Measurements from ENCODE around the gene ERLIN1.

ERLIN1 gene

GRCh38 chr10:100173035-100173434 lies 12.8 kb downstream of the ERLIN1 start:
- WGBS (ENCODE audit: insufficient coverage, insufficient read length): no CpG with 5 or more reads among the region's 6 CpGs
- no peak for DNase-seq (ENCODE audit: low read depth, low spot score)

DNA sequence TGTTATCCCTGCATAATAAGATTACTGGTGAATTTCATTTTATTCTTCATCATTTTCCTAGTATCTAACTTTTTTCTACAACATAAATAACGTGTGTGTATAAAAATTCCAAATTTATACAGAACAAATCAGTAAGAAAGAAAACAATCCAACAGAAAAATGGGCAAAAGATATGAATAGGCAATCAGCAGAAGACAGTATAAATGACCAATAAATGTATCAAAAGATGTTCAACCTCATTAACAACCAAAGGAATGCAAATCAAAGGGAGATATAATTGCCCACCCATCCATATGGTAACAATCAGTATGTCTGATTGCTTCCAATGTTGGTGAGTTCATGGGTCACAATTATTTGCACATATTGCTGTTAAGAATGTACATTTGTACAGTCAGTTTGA lies 13.5 kb downstream of the ERLIN1 start:
- WGBS (ENCODE audit: insufficient coverage, insufficient read length): no CpG with 5 or more reads among the region's 1 CpG
- H3K27me3 ChIP-seq (ENCODE audit: control insufficient read depth, insufficient read depth, low read length): no peaks in the 10 kb centered on the region
- no peaks in the 10 kb centered on the region for H3K9me3 ChIP-seq (ENCODE audit: control insufficient read depth, insufficient read depth, low read length)
- H3K27ac ChIP-seq (ENCODE audit: low read length): no peak overlapping the region
- DNase-seq (ENCODE audit: low read depth, low spot score): no peak
- peaks cover 4% of the 10 kb centered on the region; the same call in 1 of the 2 replicates for H3K36me3 ChIP-seq (ENCODE audit: control insufficient read depth, insufficient read depth, low read length)
- H3K4me1 ChIP-seq (ENCODE audit: control insufficient read depth, insufficient read depth, low read length): no peaks in the 10 kb centered on the region
- no peak overlapping the region for H3K4me3 ChIP-seq (ENCODE audit: low read length)

More at GRCh38 chr10:100173035-100173434, 12.8 kb downstream of the ERLIN1 start:
- Histone ChIP-seq H3K9me3 (ENCODE audit: control insufficient read depth, insufficient read depth, low read length) (no peaks in the 10 kb centered on the region), H3K4me1 (ENCODE audit: control insufficient read depth, insufficient read depth, low read length) (no peaks in the 10 kb centered on the region), H3K27ac (ENCODE audit: low read length) (no peak overlapping the region), H3K36me3 (ENCODE audit: control insufficient read depth, insufficient read depth, low read length) (peaks cover 4% of the 10 kb centered on the region; the same call in 1 of the 2 replicates), H3K4me3 (ENCODE audit: low read length) (no peak overlapping the region), H3K27me3 (ENCODE audit: control insufficient read depth, insufficient read depth, low read length) (no peaks in the 10 kb centered on the region)

GRCh38 chr10:100168313-100168643 lies 17.6 kb downstream of the ERLIN1 start:
- Histone ChIP-seq H3K4me3 (ENCODE audit: low read length) (no peak overlapping the region), H3K36me3 (ENCODE audit: control insufficient read depth, insufficient read depth, low read length) (no peaks in the 10 kb centered on the region; the same call in 1 of the 2 replicates), H3K9me3 (ENCODE audit: control insufficient read depth, insufficient read depth, low read length) (no peaks in the 10 kb centered on the region), H3K27me3 (ENCODE audit: control insufficient read depth, insufficient read depth, low read length) (no peaks in the 10 kb centered on the region), H3K27ac (ENCODE audit: low read length) (no peak overlapping the region), H3K4me1 (ENCODE audit: control insufficient read depth, insufficient read depth, low read length) (no peaks in the 10 kb centered on the region)
- DNase-seq (ENCODE audit: low read depth, low spot score): no peak
- WGBS (ENCODE audit: insufficient coverage, insufficient read length): no CpG with 5 or more reads among the region's 1 CpG

DNA sequence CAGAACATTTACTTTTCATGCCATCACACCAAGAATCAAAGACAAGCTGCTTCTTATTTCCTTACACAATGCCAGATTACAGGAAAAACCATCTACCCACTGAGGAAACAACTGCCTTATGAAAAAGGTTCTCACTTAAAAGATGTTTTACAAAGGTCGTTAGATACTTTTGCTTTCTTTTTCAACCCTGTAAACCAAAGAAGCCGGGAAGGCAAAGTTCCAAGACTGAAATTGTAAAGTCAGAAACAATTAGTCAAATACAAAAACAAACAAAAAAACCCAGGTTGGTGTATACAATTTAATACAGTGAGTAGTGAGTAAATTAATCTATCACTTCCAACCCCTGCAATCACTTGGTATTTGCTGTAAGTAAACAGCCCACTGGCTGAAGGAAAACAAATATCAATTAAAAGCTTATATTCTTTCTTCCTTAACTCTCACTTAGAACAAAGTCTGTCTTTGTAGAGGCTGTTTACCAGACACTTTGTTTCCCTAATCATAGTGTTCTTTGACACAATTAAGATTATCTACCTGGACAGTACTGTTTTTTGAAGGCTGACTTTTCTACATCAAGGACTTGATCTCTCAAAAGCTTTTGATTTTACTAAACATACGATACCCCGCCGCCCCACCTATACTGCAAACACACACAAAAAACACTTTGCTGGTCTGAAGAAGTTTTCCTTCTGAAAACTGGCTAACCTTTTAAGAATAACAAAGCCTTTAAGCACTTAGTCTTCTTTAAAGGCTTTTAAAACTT lies 18.1 kb downstream of the ERLIN1 start:
- no CpG with 5 or more reads among the region's 5 CpGs for WGBS (ENCODE audit: insufficient coverage, insufficient read length)
- H3K4me1 ChIP-seq (ENCODE audit: control insufficient read depth, insufficient read depth, low read length): no peaks in the 10 kb centered on the region
- no peaks in the 10 kb centered on the region for H3K27me3 ChIP-seq (ENCODE audit: control insufficient read depth, insufficient read depth, low read length)
- H3K27ac ChIP-seq (ENCODE audit: low read length): no peak overlapping the region
- H3K36me3 ChIP-seq (ENCODE audit: control insufficient read depth, insufficient read depth, low read length): no peaks in the 10 kb centered on the region
- H3K9me3 ChIP-seq (ENCODE audit: control insufficient read depth, insufficient read depth, low read length): no peaks in the 10 kb centered on the region
- no peak for DNase-seq (ENCODE audit: low read depth, low spot score)
- H3K4me3 ChIP-seq (ENCODE audit: low read length): no peak overlapping the region

GRCh38 chr10:100163704-100164621 lies 21.9 kb downstream of the ERLIN1 start:
- WGBS (ENCODE audit: insufficient coverage, insufficient read length): no CpG with 5 or more reads among the region's 3 CpGs
- Histone ChIP-seq H3K4me1 (ENCODE audit: control insufficient read depth, insufficient read depth, low read length) (no peaks in the 10 kb centered on the region), H3K36me3 (ENCODE audit: control insufficient read depth, insufficient read depth, low read length) (no peaks in the 10 kb centered on the region), H3K4me3 (ENCODE audit: low read length) (no peak overlapping the region), H3K27me3 (ENCODE audit: control insufficient read depth, insufficient read depth, low read length) (no peaks in the 10 kb centered on the region), H3K27ac (ENCODE audit: low read length) (no peak overlapping the region), H3K9me3 (ENCODE audit: control insufficient read depth, insufficient read depth, low read length) (no peaks in the 10 kb centered on the region)
- no peak for DNase-seq (ENCODE audit: low read depth, low spot score)

DNA sequence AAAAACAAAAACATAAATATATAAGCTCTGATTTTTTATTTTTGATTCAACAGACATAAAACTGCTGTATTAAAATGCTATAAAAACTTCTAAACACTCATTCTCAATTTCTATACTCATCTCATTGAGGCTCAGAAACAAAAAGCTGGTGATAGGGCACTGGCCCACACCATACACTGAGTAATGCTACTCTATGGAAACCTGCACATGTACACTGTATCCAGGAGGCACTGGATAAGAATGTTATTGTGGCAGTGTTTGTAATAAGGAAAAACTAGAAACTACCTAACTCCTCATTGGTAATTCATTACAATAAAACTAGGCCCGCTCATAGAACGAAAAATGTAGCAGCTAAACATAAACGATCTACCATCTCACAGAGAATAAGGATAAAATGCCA lies 23.1 kb downstream of the ERLIN1 start:
- H3K27me3 ChIP-seq (ENCODE audit: control insufficient read depth, insufficient read depth, low read length): no peaks in the 10 kb centered on the region
- H3K4me1 ChIP-seq (ENCODE audit: control insufficient read depth, insufficient read depth, low read length): no peaks in the 10 kb centered on the region
- no peaks in the 10 kb centered on the region for H3K36me3 ChIP-seq (ENCODE audit: control insufficient read depth, insufficient read depth, low read length)
- WGBS (ENCODE audit: insufficient coverage, insufficient read length): no CpG with 5 or more reads among the region's 3 CpGs
- DNase-seq (ENCODE audit: low read depth, low spot score): no peak
- H3K27ac ChIP-seq (ENCODE audit: low read length): no peak overlapping the region
- no peaks in the 10 kb centered on the region for H3K9me3 ChIP-seq (ENCODE audit: control insufficient read depth, insufficient read depth, low read length)
- H3K4me3 ChIP-seq (ENCODE audit: low read length): no peak overlapping the region

DNA sequence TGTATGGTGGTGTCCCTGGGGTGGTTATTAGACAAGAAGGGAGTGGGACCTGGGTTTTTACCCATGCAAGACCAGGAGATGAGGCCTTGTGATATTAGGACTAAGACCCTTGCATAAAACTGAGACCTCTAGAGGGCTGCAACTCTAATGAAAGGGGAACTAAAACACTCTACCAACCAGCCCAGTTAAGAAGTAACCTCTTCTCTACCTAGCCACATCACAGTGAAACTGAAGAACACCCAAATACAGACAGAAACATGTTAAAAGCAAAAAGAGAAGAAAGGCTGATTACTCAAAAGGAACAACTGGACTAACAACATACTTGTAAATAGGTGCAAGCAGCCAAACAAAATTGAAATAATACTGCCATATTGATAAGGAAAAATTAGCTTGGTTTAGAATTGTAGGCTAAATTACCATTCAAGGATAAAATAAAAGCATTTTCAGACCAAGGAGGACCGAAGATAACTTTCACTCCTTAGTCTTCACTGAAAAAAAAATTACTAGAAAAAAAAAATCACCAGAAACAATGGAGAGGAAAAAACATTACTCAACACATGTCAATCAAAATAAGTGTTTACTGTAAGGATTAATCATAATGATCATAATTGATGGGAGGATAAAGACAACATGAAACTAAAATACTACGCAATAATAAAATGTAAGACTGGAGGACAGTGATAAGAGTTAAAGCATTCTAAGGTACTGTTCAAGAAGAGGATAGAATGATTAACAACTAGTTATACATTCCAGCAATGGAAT lies 27.6 kb downstream of the ERLIN1 start:
- Histone ChIP-seq H3K36me3 (ENCODE audit: control insufficient read depth, insufficient read depth, low read length) (peaks cover 4% of the 10 kb centered on the region; the same call in 1 of the 2 replicates), H3K9me3 (ENCODE audit: control insufficient read depth, insufficient read depth, low read length) (no peaks in the 10 kb centered on the region), H3K27me3 (ENCODE audit: control insufficient read depth, insufficient read depth, low read length) (no peaks in the 10 kb centered on the region), H3K27ac (ENCODE audit: low read length) (no peak overlapping the region), H3K4me3 (ENCODE audit: low read length) (no peak overlapping the region), H3K4me1 (ENCODE audit: control insufficient read depth, insufficient read depth, low read length) (no peaks in the 10 kb centered on the region)
- no CpG with 5 or more reads among the region's 2 CpGs for WGBS (ENCODE audit: insufficient coverage, insufficient read length)
- no peak for DNase-seq (ENCODE audit: low read depth, low spot score)

GRCh38 chr10:100157156-100157555 lies 28.7 kb downstream of the ERLIN1 start:
- no peak for DNase-seq (ENCODE audit: low read depth, low spot score)
- H3K9me3 ChIP-seq (ENCODE audit: control insufficient read depth, insufficient read depth, low read length): no peaks in the 10 kb centered on the region
- no peaks in the 10 kb centered on the region for H3K27me3 ChIP-seq (ENCODE audit: control insufficient read depth, insufficient read depth, low read length)
- no peak overlapping the region for H3K27ac ChIP-seq (ENCODE audit: low read length)
- no peak overlapping the region for H3K4me3 ChIP-seq (ENCODE audit: low read length)
- H3K36me3 ChIP-seq (ENCODE audit: control insufficient read depth, insufficient read depth, low read length): peaks cover 4% of the 10 kb centered on the region; the same call in 1 of the 2 replicates
- no peaks in the 10 kb centered on the region for H3K4me1 ChIP-seq (ENCODE audit: control insufficient read depth, insufficient read depth, low read length)

DNA sequence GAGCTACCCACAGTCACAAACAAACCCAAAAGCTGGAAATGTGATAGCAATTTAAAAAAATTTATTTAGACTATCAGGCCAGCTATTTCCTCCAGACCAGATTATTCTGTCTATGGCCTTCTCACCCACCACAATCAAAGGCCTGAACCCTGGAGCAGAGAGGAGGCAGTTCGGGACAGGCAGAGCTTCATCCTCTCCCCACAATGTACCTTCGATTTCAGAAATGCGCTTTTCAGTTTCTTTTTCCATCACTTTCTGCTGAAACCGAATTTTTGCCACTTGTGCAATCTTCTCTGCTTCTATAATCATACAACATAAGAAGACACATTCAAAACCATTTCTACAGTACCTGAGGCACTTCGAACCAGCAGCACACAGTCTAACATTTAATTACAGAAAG lies 29.9 kb downstream of the ERLIN1 start:
- peaks cover 9% of the 10 kb centered on the region; the same call in 1 of the 2 replicates for H3K36me3 ChIP-seq (ENCODE audit: control insufficient read depth, insufficient read depth, low read length)
- H3K4me3 ChIP-seq (ENCODE audit: low read length): no peak overlapping the region

DNA sequence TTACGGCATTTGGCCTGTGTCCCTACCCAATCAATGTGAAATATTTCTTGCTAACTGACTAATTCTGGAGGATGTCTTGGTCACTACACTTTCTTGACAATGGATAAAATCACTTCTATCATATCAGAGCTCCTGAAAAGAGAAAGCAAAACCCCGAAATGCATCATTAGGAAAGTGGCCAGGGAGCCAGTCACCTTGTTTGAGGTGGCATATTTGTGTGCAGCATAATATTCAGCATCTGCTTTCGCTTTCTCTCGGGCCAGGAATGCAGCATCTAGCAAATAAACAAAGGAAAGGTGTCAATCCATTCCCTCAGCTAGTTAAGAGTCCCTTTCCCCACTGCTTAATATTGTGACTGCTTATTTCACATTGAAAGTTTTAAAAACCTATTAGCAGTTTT lies 31.2 kb downstream of the ERLIN1 start:
- no CpG with 5 or more reads among the region's 4 CpGs for WGBS (ENCODE audit: insufficient coverage, insufficient read length)
- Histone ChIP-seq H3K27ac (ENCODE audit: low read length) (no peak overlapping the region), H3K9me3 (ENCODE audit: control insufficient read depth, insufficient read depth, low read length) (no peaks in the 10 kb centered on the region), H3K4me1 (ENCODE audit: control insufficient read depth, insufficient read depth, low read length) (no peaks in the 10 kb centered on the region), H3K4me3 (ENCODE audit: low read length) (no peak overlapping the region), H3K36me3 (ENCODE audit: control insufficient read depth, insufficient read depth, low read length) (peaks cover 9% of the 10 kb centered on the region; the same call in 1 of the 2 replicates), H3K27me3 (ENCODE audit: control insufficient read depth, insufficient read depth, low read length) (no peaks in the 10 kb centered on the region)
- no peak for DNase-seq (ENCODE audit: low read depth, low spot score)

More for the DNA sequence above, 29.9 kb downstream of the ERLIN1 start:
- no CpG with 5 or more reads among the region's 5 CpGs for WGBS (ENCODE audit: insufficient coverage, insufficient read length)
- Histone ChIP-seq H3K27me3 (ENCODE audit: control insufficient read depth, insufficient read depth, low read length) (no peaks in the 10 kb centered on the region), H3K4me1 (ENCODE audit: control insufficient read depth, insufficient read depth, low read length) (no peaks in the 10 kb centered on the region), H3K9me3 (ENCODE audit: control insufficient read depth, insufficient read depth, low read length) (no peaks in the 10 kb centered on the region), H3K27ac (ENCODE audit: low read length) (no peak overlapping the region)
- DNase-seq (ENCODE audit: low read depth, low spot score): no peak

Measured in iPS DF 6.9 (cell line).